GM12878 (cell line): ENCODE data around the gene CAMTA1. TPM values are rescaled to one million over a fixed set of nuclear protein-coding genes. Genes with fewer than 3 reads are reported as not detected.

Experiments used
- ATAC-seq: fragments of 200-7000 bp; cut with Tn5 transposase; 3 replicates; pipeline ENCODE4 v1.9.1; 2020; ENCODE audit warnings: mild to moderate bottlenecking, moderate library complexity
- BruUV-seq: library from RNA; stranded (reverse); fragments of 400-500 nt; replicated peaks from 2 replicates; lab custom pipeline; 2021; lab: Mats Ljungman, UMichigan
- CTCF ChIA-PET: fragments of 300-600 bp; sonication (Branson Sonifier 250); formaldehyde crosslinking; extraction: SDS; loops from one replicate; lab custom pipeline; 2021; ENCODE audit warnings: inconsistent platforms; lab: Yijun Ruan, JAX
- POLR2A ChIA-PET: fragments of 350-600 bp; formaldehyde crosslinking; extraction: SDS; loops from one replicate; lab custom pipeline; 2021; ENCODE audit warnings: inconsistent platforms; lab: Charles Lee
- RAD21 ChIA-PET: fragments of 300-600 bp; sonication (Branson Sonifier 250); formaldehyde crosslinking; loops from one replicate; lab custom pipeline; 2023; ENCODE audit warnings: antibody characterized with exemption; ENCODE audit not compliant: unreplicated experiment; lab: Charles Lee
- SMC1A ChIA-PET: fragments of 300-600 bp; sonication (Branson Sonifier 250); formaldehyde crosslinking; loops from one replicate; lab custom pipeline; 2023; ENCODE audit not compliant: unreplicated experiment, uncharacterized antibody; lab: Charles Lee
- DNase-seq: peaks from one replicate; pipeline ENCODE4 v3.0.0-alpha.2; 2011; ENCODE audit warnings: low read depth, low spot score
- FAIRE-seq: peaks from 3 replicates; lab custom pipeline; 2011; peaks lifted over from hg19 to GRCh38; lab: Jason Lieb, UNC
- H2AFZ ChIP-seq: 2 replicates; pipeline ENCODE4 v1.6.0; 2011; ENCODE audit warnings: low read depth, low read length, control low read depth; ENCODE audit not compliant: control insufficient read depth
- H3K27ac ChIP-seq: 2 replicates; pipeline ENCODE4 v1.5.1; 2011; ENCODE audit warnings: control low read depth; ENCODE audit not compliant: control insufficient read depth, insufficient read depth
- H3K27me3 ChIP-seq, 2 experiments: replicated peaks in 1 of 2; 2 replicates each; pipeline versions ENCODE4 v1.6.0 to v1.6.1; 2011; ENCODE audit warnings: low read length in 1 of 2; ENCODE audit not compliant: control insufficient read depth in 2 of 2, insufficient read depth in 2 of 2
- H3K36me3 ChIP-seq, 2 experiments: 2 replicates each; pipeline ENCODE4 v1.5.1; 2011; ENCODE audit warnings: low read length in 1 of 2; ENCODE audit not compliant: control insufficient read depth in 2 of 2, insufficient read depth in 2 of 2
- H3K4me1 ChIP-seq: 2 replicates; pipeline ENCODE4 v1.6.1; 2011; ENCODE audit warnings: mild to moderate bottlenecking, low read length, moderate library complexity, mixed read lengths; ENCODE audit not compliant: control insufficient read depth, insufficient read depth
- H3K4me2 ChIP-seq: 2 replicates; pipeline ENCODE4 v1.6.0; 2011; ENCODE audit warnings: control low read depth; ENCODE audit not compliant: control insufficient read depth, insufficient read depth
- H3K4me3 ChIP-seq: fragments of 200-600 bp; sonication (generic); 2 replicates; pipeline ENCODE4 v1.5.1; 2016
- H3K79me2 ChIP-seq: 2 replicates; pipeline ENCODE4 v1.6.0; 2011; ENCODE audit warnings: low read length; ENCODE audit not compliant: control insufficient read depth, insufficient read depth
- H3K9ac ChIP-seq: 2 replicates; pipeline ENCODE4 v1.8.0; 2011; ENCODE audit warnings: low read length, control low read depth, mixed read lengths; ENCODE audit not compliant: control insufficient read depth, insufficient read depth
- H3K9me3 ChIP-seq: replicated peaks from 3 replicates; pipeline ENCODE4 v1.5.1; 2011; ENCODE audit warnings: mild to moderate bottlenecking, low read length; ENCODE audit not compliant: control insufficient read depth, insufficient read depth
- H4K20me1 ChIP-seq: 2 replicates; pipeline ENCODE4 v1.6.0; 2011; ENCODE audit not compliant: control insufficient read depth, insufficient read depth
- E2F8 ChIP-seq: fragments of 450-650 bp; IDR thresholded peaks from 2 replicates; pipeline ENCODE4 v1.6.1; 2018; ENCODE audit warnings: mild to moderate bottlenecking, low read depth, moderate library complexity; ENCODE audit not compliant: partially characterized antibody
- JUND ChIP-seq: IDR thresholded peaks from 2 replicates; pipeline ENCODE4 v1.6.1; 2012; ENCODE audit warnings: low read depth, mild to moderate bottlenecking, low read length, improper control_type of control experiment, moderate library complexity
- NR2C2 ChIP-seq: IDR thresholded peaks from 2 replicates; pipeline ENCODE4 v1.6.1; 2011; ENCODE audit warnings: borderline replicate concordance, low read depth; ENCODE audit not compliant: control insufficient read depth, insufficient read length
- RBBP5 ChIP-seq: fragments of 200-600 bp; sonication (generic); conservative IDR thresholded peaks from 2 replicates; pipeline ENCODE4 v1.6.1; 2016
- SIN3A ChIP-seq: IDR thresholded peaks from 2 replicates; pipeline ENCODE4 v1.6.1; 2012; ENCODE audit warnings: low read depth, low read length, improper control_type of control experiment
- SMAD1 ChIP-seq: fragments of 450-650 bp; IDR thresholded peaks from 2 replicates; pipeline ENCODE4 v1.6.1; 2018; ENCODE audit warnings: mild to moderate bottlenecking, low read depth; ENCODE audit not compliant: partially characterized antibody
- SUPT20H ChIP-seq: IDR thresholded peaks from 2 replicates; pipeline ENCODE4 v1.6.1; 2011; ENCODE audit warnings: low read depth, mild to moderate bottlenecking, low read length, moderate library complexity, borderline replicate concordance; ENCODE audit not compliant: control insufficient read depth
- TAF1 ChIP-seq: IDR thresholded peaks from 2 replicates; pipeline ENCODE4 v1.6.1; 2011; ENCODE audit warnings: mild to moderate bottlenecking, low read depth, low read length, borderline replicate concordance
- WGBS: methylation state at CpG from one replicate; pipeline ENCODE4 v1.1.6; 2016; ENCODE audit warnings: low lambda C conversion rate; ENCODE audit not compliant: insufficient replicate concordance, insufficient coverage; ENCODE audit errors: missing lambda C conversion rate; 5-methylcytosine and 5-hydroxymethylcytosine counted together
- in situ Hi-C: fragments of 300-500 bp; cut with MboI; formaldehyde crosslinking; loops from 9 replicates; pipeline ENCODE4 v1.14.3; 2018; ENCODE audit warnings: mixed read lengths
- intact Hi-C: fragments of 100-400 bp; cut with micrococcal nuclease; formaldehyde crosslinking; loops from one replicate; pipeline ENCODE4 v1.14.2; 2022; ENCODE audit not compliant: unreplicated experiment
- polyA plus RNA-seq, 11 experiments: library from polyadenylated mRNA; depleted of rRNA in 4 of 11; unstranded in 6 of 11; stranded (reverse) in 5 of 11; fragments of >200 nt; fragmentation: Nextera tagmentation in 4 of 11; fragmentation: Illumina TruSeq in 1 of 11; extraction: Ambion mirVana in 4 of 11; extraction: Trizol in 1 of 11; gene quantifications; 1 replicate in 1 of 11; 2 replicates in 10 of 11; pipeline versions ENCODE4 v1.2.1 to v1.2.3, GENCODE V29; 2011 to 2016; ENCODE audit warnings: inconsistent platforms in 2 of 11, missing spikeins in 2 of 11, low read depth in 1 of 11
- total RNA-seq, 4 experiments: library from RNA; depleted of rRNA in 3 of 4; stranded (reverse); fragments of >200 nt in 3 of 4; fragmentation: Illumina TruSeq in 1 of 4; extraction: Trizol in 1 of 4; gene quantifications; 2 replicates each; pipeline versions ENCODE4 v1.2.1 to v1.2.3, GENCODE V29; 2013 to 2021
- TF ChIP-seq, protein P1 (sequence below): IDR thresholded peaks from 2 replicates; pipeline ENCODE4 v1.6.1; 2012; ENCODE audit warnings: low read depth, low read length, improper control_type of control experiment

Gene CAMTA1
- total and polyA plus RNA-seq, 10 of the 15 experiments (the other 5 are each of a cell fraction or from before 2014, with no cell fraction given) = 37.7 to 148 (median 76.4) TPM

DNA sequence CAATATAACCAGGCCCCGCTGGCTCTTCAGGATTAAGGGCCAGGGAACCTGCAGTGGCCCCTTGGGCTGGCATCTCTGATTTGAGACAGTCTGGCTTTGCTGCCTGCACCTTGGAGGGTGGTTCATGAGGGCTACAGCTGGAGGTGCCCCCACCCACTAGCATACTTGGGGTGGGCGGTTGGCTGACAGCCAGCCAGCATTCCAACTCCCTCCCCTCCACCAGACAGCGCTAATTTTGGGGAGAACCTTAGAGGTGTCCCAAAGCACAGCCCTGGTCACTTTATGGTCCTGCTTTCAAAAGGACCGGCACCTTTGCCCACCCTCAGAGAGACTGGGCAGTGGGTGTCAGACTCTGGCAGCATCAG is 805.2 kb downstream of the CAMTA1 start:
- intact Hi-C loops = no loop called here
- Histone ChIP-seq H3K9me3 (no peaks in the 10 kb centered on the region), H3K4me2 (no peak overlapping the region), H3K4me1 (no peaks in the 10 kb centered on the region), H3K27ac (no peak overlapping the region), H3K4me3 (no peak overlapping the region), H3K27me3 (peaks cover 2% of the 10 kb centered on the region in 2 experiments; a peak in 3 of 4 replicates), H2AFZ (no peak overlapping the region), H3K9ac (no peak overlapping the region), H4K20me1 (no peaks in the 10 kb centered on the region; the same call in 1 of the 2 replicates), H3K36me3 (no peaks in the 10 kb centered on the region), H3K79me2 (no peaks in the 10 kb centered on the region)
- ChIA-PET POLR2A (no interaction called here), CTCF (no interaction called here), RAD21 (no interaction called here), SMC1A (no interaction called here)
- FAIRE-seq (no peak), ATAC-seq (no peak), DNase-seq (no peak)
- in situ Hi-C loops = no loop called here
- 24% methylated on average over 4 of the region's 4 CpGs for WGBS
- BruUV-seq = no TSS peak
- no peak for TF ChIP-seq SUPT20H

GRCh38 chr1:7591565-7591964 is 806.3 kb downstream of the CAMTA1 start:
- in situ Hi-C loops = no loop called here
- Histone ChIP-seq H3K27ac (no peak overlapping the region), H3K9ac (no peak overlapping the region), H2AFZ (no peak overlapping the region), H3K4me2 (no peak overlapping the region)
- ATAC-seq = no peak
- TF ChIP-seq SMAD1 (no peak), TAF1 (no peak), NR2C2 (no peak), JUND (no peak), E2F8 (no peak), RBBP5 (no peak), SIN3A (no peak)
- TF ChIP-seq, protein P1, sequence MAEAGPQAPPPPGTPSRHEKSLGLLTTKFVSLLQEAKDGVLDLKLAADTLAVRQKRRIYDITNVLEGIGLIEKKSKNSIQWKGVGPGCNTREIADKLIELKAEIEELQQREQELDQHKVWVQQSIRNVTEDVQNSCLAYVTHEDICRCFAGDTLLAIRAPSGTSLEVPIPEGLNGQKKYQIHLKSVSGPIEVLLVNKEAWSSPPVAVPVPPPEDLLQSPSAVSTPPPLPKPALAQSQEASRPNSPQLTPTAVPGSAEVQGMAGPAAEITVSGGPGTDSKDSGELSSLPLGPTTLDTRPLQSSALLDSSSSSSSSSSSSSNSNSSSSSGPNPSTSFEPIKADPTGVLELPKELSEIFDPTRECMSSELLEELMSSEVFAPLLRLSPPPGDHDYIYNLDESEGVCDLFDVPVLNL = no peak
- TF ChIP-seq, all 136 proteins: peak for 0
- H3K36me3 ChIP-seq = no peaks in the 10 kb centered on the region
- intact Hi-C loops = no loop called here
- ChIA-PET CTCF (no interaction called here), SMC1A (interaction anchor here (0.7 kb wide), 1 partner anchor 68 kb away, joined by 3 read pairs; no protein-coding TSS in a partner anchor), RAD21 (no interaction called here), POLR2A (no interaction called here)
- no peaks in the 10 kb centered on the region; the same call in 1 of the 2 replicates for H4K20me1 ChIP-seq
- no peak for FAIRE-seq
- 30% methylated on average over 10 of the region's 10 CpGs for WGBS
- no TSS peak for BruUV-seq
- H3K79me2 ChIP-seq = no peaks in the 10 kb centered on the region
- no peak overlapping the region for H3K4me3 ChIP-seq
- no peaks in the 10 kb centered on the region for H3K4me1 ChIP-seq
- DNase-seq = no peak
- no peaks in the 10 kb centered on the region for H3K9me3 ChIP-seq
- H3K27me3 ChIP-seq = peaks cover 2% of the 10 kb centered on the region in 2 experiments; a peak in 3 of 4 replicates
